CD4-positive, alpha-beta T cell treated with Interleukin-4 for 1 hour (primary cell): ENCODE results near the gene NFAM1.
A peak's percentile ranks its signal among the peaks of the same experiment; 100 is the strongest.

Experiments
- DNase-seq, 2 donors: peaks; one replicate each; pipeline ENCODE4 v3.0.0-alpha.2; 2020 to 2022

NFAM1 gene

GRCh38 chr22:42432020-42432596 lies at the start of gene NFAM1:
Gene NFAM1 (minus strand): TSS chr22:42432403. CDS start chr22:42432357, 46 bp downstream.
- peak in 1 of 2 donors; percentile 61 for DNase-seq

GRCh38 chr22:42475122-42475521 lies 42.9 kb upstream of the NFAM1 start:
- no peak for DNase-seq

- peak in 1 of 2 donors; percentile 46 for DNase-seq
Observed at GRCh38 chr22:42473484-42474193, 41.4 kb upstream of the NFAM1 start.

GRCh38 chr22:42472671-42473070 lies 40.5 kb upstream of the NFAM1 start:
- no peak for DNase-seq

GRCh38 chr22:42471441-42471840 lies 39.2 kb upstream of the NFAM1 start:
- no peak for DNase-seq

GRCh38 chr22:42470366-42471082 lies 38.3 kb upstream of the NFAM1 start:
- no peak for DNase-seq

GRCh38 chr22:42468841-42469240 lies 36.6 kb upstream of the NFAM1 start:
- DNase-seq = no peak

GRCh38 chr22:42462016-42462415 lies 29.8 kb upstream of the NFAM1 start:
- no peak for DNase-seq

GRCh38 chr22:42461511-42461910 lies 29.3 kb upstream of the NFAM1 start:
- DNase-seq = no peak

GRCh38 chr22:42459287-42460063 lies 27.3 kb upstream of the NFAM1 start:
- no peak for DNase-seq

GRCh38 chr22:42452916-42453315 lies 20.7 kb upstream of the NFAM1 start:
- no peak for DNase-seq

- DNase-seq = no peak
Observed at GRCh38 chr22:42452456-42452855, 20.3 kb upstream of the NFAM1 start.

GRCh38 chr22:42451499-42452145 lies 19.4 kb upstream of the NFAM1 start:
- no peak for DNase-seq

- DNase-seq = no peak
Observed at GRCh38 chr22:42450862-42451261, 18.7 kb upstream of the NFAM1 start.

GRCh38 chr22:42446151-42446550 lies 13.9 kb upstream of the NFAM1 start:
- DNase-seq = no peak

- DNase-seq = peak; percentile 84 to 89
Observed at GRCh38 chr22:42444077-42444904, 12.1 kb upstream of the NFAM1 start.

- no peak for DNase-seq
Observed at GRCh38 chr22:42443240-42444076, 11.3 kb upstream of the NFAM1 start.

GRCh38 chr22:42442748-42443147 lies 10.5 kb upstream of the NFAM1 start:
- no peak for DNase-seq

GRCh38 chr22:42440728-42441127 lies 8.5 kb upstream of the NFAM1 start:
- no peak for DNase-seq

- DNase-seq = peak in 1 of 2 donors; percentile 53
Observed at GRCh38 chr22:42439821-42440674, 7.8 kb upstream of the NFAM1 start.
